ENCODE data around the gene AP3S2. TPM values are rescaled to one million over a fixed set of nuclear protein-coding genes. Genes with fewer than 3 reads are reported as not detected.

AP3S2 gene
- total and polyA plus RNA-seq, 2 of the 13 experiments (the other 11 are each of a cell fraction or from before 2014, with no cell fraction given) = 17.6 to 44.4 TPM

GRCh38 chr15:89781891-89782618 lies 111.7 kb downstream of the AP3S2 start (continued):
- no peak for TF ChIP-seq HMGXB3 (CRISPR knock-in tag; IDR thresholded peaks at IDR 0.05; ENCODE audit: borderline replicate concordance)
- TF ChIP-seq NFYB (CRISPR knock-in tag; IDR thresholded peaks at IDR 0.05) = no peak
- TF ChIP-seq CEBPZ (IDR thresholded peaks at IDR 0.05; ENCODE audit: low read length) = no peak
- no peak for TF ChIP-seq CENPX (CRISPR knock-in tag; IDR thresholded peaks at IDR 0.05)
- peak; percentile 48; the same call in 1 of the 2 replicates for TF ChIP-seq CBX5 (CRISPR knock-in tag; IDR thresholded peaks at IDR 0.05; ENCODE audit: borderline replicate concordance)
- TF ChIP-seq SNRNP70 (IDR thresholded peaks at IDR 0.05; ENCODE audit: low read depth, low read length) = no peak
- no peak for TF ChIP-seq MTF1 (CRISPR knock-in tag; IDR thresholded peaks at IDR 0.05)
- peak; percentile 67 for TF ChIP-seq HNF4A (CRISPR knock-in tag; IDR thresholded peaks at IDR 0.05)
- no peak for TF ChIP-seq HOXA5 (CRISPR knock-in tag; IDR thresholded peaks at IDR 0.05)
- no peak for TF ChIP-seq TARDBP (CRISPR knock-in tag; IDR thresholded peaks at IDR 0.05)
- TF ChIP-seq ZNF614 (CRISPR knock-in tag; IDR thresholded peaks at IDR 0.05; ENCODE audit: borderline replicate concordance) = no peak
- TF ChIP-seq SALL1 (CRISPR knock-in tag; IDR thresholded peaks at IDR 0.05) = peak; percentile 70; the same call in 1 of the 2 replicates
- TF ChIP-seq PHF5A (CRISPR knock-in tag; IDR thresholded peaks at IDR 0.05; ENCODE audit: low read depth, unreplicated experiment) = no peak
- TF ChIP-seq ZBTB20 (CRISPR knock-in tag; IDR thresholded peaks at IDR 0.05; ENCODE audit: borderline replicate concordance, low read depth) = no peak
- TF ChIP-seq ZBTB26 (CRISPR knock-in tag; IDR thresholded peaks at IDR 0.05; ENCODE audit: borderline replicate concordance) = no peak

All from HepG2 (cell line).